GM23338 (cell line): ENCODE data around the gene CLEC2D. TPM values are rescaled to one million over a fixed set of nuclear protein-coding genes. Genes with fewer than 3 reads are reported as not detected.

Experiments used
- ATAC-seq: fragments of 200-7000 bp; cut with Tn5 transposase; 3 replicates; pipeline ENCODE4 v1.9.1; 2020
- DNase-seq: peaks from one replicate; pipeline ENCODE4 v3.0.0-alpha.2; 2015; ENCODE audit warnings: low spot score
- H2AFZ ChIP-seq: fragments of 200-600 bp; sonication (generic); 2 replicates; pipeline ENCODE4 v1.8.0; 2016; ENCODE audit warnings: antibody characterized with exemption, mild to moderate bottlenecking, moderate library complexity
- H3F3A ChIP-seq: fragments of 200-600 bp; sonication (generic); replicated peaks from 2 replicates; pipeline ENCODE4 v1.8.0; 2017; ENCODE audit warnings: antibody characterized with exemption, mixed run types, low read depth
- H3K27ac ChIP-seq: fragments of 200-600 bp; sonication (generic); 2 replicates; pipeline ENCODE4 v1.6.1; 2016; ENCODE audit warnings: low read depth
- H3K27me3 ChIP-seq: fragments of 200-600 bp; sonication (generic); 2 replicates; pipeline ENCODE4 v1.8.0; 2016; ENCODE audit warnings: mild to moderate bottlenecking, mixed run types, moderate library complexity; ENCODE audit not compliant: insufficient read depth
- H3K36me3 ChIP-seq: fragments of 200-600 bp; sonication (generic); 2 replicates; pipeline ENCODE4 v1.8.0; 2016; ENCODE audit warnings: mild to moderate bottlenecking; ENCODE audit not compliant: insufficient read depth
- H3K4me1 ChIP-seq: fragments of 200-600 bp; sonication (generic); 2 replicates; pipeline ENCODE4 v1.8.0; 2016; ENCODE audit warnings: mild to moderate bottlenecking, moderate library complexity; ENCODE audit not compliant: insufficient read depth
- H3K4me2 ChIP-seq: fragments of 200-600 bp; sonication (generic); 2 replicates; pipeline ENCODE4 v1.7.1; 2017; ENCODE audit warnings: mixed run types
- H3K4me3 ChIP-seq: fragments of 200-600 bp; sonication (generic); 2 replicates; pipeline ENCODE4 v1.6.1; 2016; ENCODE audit warnings: mixed run types
- H3K79me2 ChIP-seq: fragments of 200-600 bp; sonication (generic); replicated peaks from 2 replicates; pipeline ENCODE4 v1.8.0; 2017; ENCODE audit warnings: mild to moderate bottlenecking; ENCODE audit not compliant: insufficient read depth
- H3K9me2 ChIP-seq: fragments of 200-600 bp; sonication (generic); 2 replicates; pipeline ENCODE4 v1.8.0; 2017; ENCODE audit not compliant: insufficient read depth
- H4K20me1 ChIP-seq: fragments of 200-600 bp; sonication (generic); replicated peaks from 2 replicates; pipeline ENCODE4 v1.8.0; 2017; ENCODE audit warnings: mild to moderate bottlenecking; ENCODE audit not compliant: insufficient read depth
- H3K27ac Mint-ChIP-seq: 2 replicates; pipeline ENCODE4 v1.8.0; 2020; ENCODE audit warnings: inconsistent platforms, mild to moderate bottlenecking, moderate library complexity, mixed read lengths
- H3K27me3 Mint-ChIP-seq: 3 replicates; pipeline ENCODE4 v1.8.0; 2022; ENCODE audit warnings: low read depth, mild to moderate bottlenecking, moderate library complexity, mixed read lengths, inconsistent platforms; ENCODE audit not compliant: insufficient read depth, poor library complexity
- H3K36me3 Mint-ChIP-seq: 3 replicates; pipeline ENCODE4 v1.8.0; 2021; ENCODE audit warnings: low read depth, mild to moderate bottlenecking, inconsistent platforms, moderate library complexity, mixed read lengths
- H3K4me1 Mint-ChIP-seq: 3 replicates; pipeline ENCODE4 v1.8.0; 2020; ENCODE audit warnings: mild to moderate bottlenecking, inconsistent platforms, mixed read lengths
- H3K4me3 Mint-ChIP-seq: 3 replicates; pipeline ENCODE4 v1.8.0; 2021; ENCODE audit warnings: moderate library complexity, mild to moderate bottlenecking, inconsistent platforms, mixed read lengths
- H3K9me3 Mint-ChIP-seq: 3 replicates; pipeline ENCODE4 v1.8.0; 2020; ENCODE audit warnings: moderate library complexity, mild to moderate bottlenecking, inconsistent platforms, mixed read lengths
- CREB1 ChIP-seq: fragments of 250-450 bp; sonication (Bioruptor Pico); IDR thresholded peaks from 2 replicates; pipeline ENCODE4 v1.5.0; 2020; ENCODE audit warnings: low read depth, mild to moderate bottlenecking, moderate library complexity
- EZH2 ChIP-seq: fragments of 200-600 bp; sonication (generic); IDR thresholded peaks from one replicate; pipeline ENCODE4 v1.8.0; 2017; ENCODE audit warnings: antibody characterized with exemption, mild to moderate bottlenecking, low read depth; ENCODE audit not compliant: unreplicated experiment
- EZH2phosphoT487 ChIP-seq: fragments of 200-600 bp; sonication (generic); IDR thresholded peaks from one replicate; pipeline ENCODE4 v1.8.1; 2018; ENCODE audit warnings: antibody characterized with exemption; ENCODE audit not compliant: unreplicated experiment
- JUNB ChIP-seq: IDR thresholded peaks from one replicate; pipeline ENCODE4 v1.6.1; 2016; ENCODE audit warnings: antibody characterized with exemption; ENCODE audit not compliant: unreplicated experiment
- POLR2AphosphoS5 ChIP-seq: IDR thresholded peaks from 2 replicates; pipeline ENCODE4 v1.6.1; 2016; ENCODE audit warnings: antibody characterized with exemption, low read depth
- STAT1 ChIP-seq: IDR thresholded peaks from one replicate; pipeline ENCODE4 v1.6.1; 2016; ENCODE audit warnings: antibody characterized with exemption; ENCODE audit not compliant: unreplicated experiment
- ZNF114 ChIP-seq: fragments of 250-450 bp; sonication (Bioruptor Pico); IDR thresholded peaks from 2 replicates; pipeline ENCODE4 v1.5.0; 2020; ENCODE audit warnings: mild to moderate bottlenecking, moderate library complexity
- ZNF331 ChIP-seq: fragments of 250-450 bp; sonication (Bioruptor Pico); IDR thresholded peaks from 2 replicates; pipeline ENCODE4 v1.5.0; 2020; ENCODE audit warnings: low read depth, mild to moderate bottlenecking, moderate library complexity
- polyA plus RNA-seq: library from polyadenylated mRNA; unstranded; fragments of >200 nt; fragmentation: Nextera tagmentation; extraction: Ambion mirVana; gene quantifications from 2 replicates; pipeline ENCODE4 v1.2.1, GENCODE V29; 2016
- total RNA-seq: library from RNA; depleted of rRNA; stranded (reverse); fragments of >200 nt; shearing (Covaris generic); gene quantifications from 2 replicates; pipeline ENCODE4 v1.2.3, GENCODE V29; 2014
- TF ChIP-seq, protein P1 (sequence below): IDR thresholded peaks from one replicate; pipeline ENCODE4 v1.6.1; 2018; ENCODE audit warnings: antibody characterized with exemption; ENCODE audit not compliant: unreplicated experiment
- TF ChIP-seq, protein P2 (sequence below): IDR thresholded peaks from 2 replicates; pipeline ENCODE4 v1.6.1; 2016; ENCODE audit warnings: antibody characterized with exemption
- TF ChIP-seq, protein P3 (sequence below), 2 experiments: fragments of 200-600 bp in 1 of 2; sonication (generic) in 1 of 2; conservative IDR thresholded peaks; 2 replicates each; pipeline versions ENCODE4 v1.5.1 to v1.6.1; 2016 to 2017; ENCODE audit warnings: antibody characterized with exemption in 2 of 2, low read depth in 2 of 2, mild to moderate bottlenecking in 2 of 2, moderate library complexity in 1 of 2

Gene CLEC2D
- total and polyA plus RNA-seq, 2 experiments from 2014 or later, result 6.9 to 7.1 TPM

DNA sequence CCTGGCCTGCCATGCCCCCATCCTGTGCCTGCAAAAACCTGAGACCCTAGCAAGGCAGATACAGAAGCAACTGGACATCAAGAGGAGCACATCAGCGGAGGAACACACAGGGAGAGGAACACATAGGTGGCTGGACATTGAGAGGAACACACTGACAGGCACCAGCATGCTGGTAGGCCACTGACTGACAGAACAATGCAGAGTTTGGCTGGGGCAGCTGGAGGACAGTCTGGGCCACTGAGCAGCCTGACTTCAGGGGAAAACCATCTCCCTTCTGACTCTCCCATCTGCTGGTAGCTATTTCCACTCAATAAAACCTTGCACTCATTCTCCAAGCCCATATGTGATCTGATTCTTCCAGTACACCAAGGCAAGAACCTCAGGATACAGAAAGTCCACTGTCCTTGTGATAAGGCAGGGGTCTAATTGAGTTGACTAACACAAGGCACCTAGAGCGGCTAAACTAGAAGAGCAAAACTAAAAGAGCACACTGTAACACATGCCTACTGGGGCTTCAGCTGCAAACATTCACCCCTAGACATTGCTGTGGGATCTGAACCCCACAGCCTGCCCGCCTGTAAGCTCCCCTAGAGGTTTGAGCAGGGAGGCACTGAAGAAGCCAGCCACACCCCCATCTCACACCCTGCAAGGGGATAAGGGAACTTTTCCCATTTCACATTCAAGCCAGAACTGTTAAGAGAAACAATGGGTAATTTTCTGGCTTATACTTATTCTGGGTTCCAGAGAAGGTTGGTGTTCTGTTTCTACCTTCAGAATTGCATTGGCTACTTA is 41.3 kb downstream of the CLEC2D start:
- no peak for TF ChIP-seq ZNF331
- TF ChIP-seq POLR2AphosphoS5, result no peak
- TF ChIP-seq, protein P1, sequence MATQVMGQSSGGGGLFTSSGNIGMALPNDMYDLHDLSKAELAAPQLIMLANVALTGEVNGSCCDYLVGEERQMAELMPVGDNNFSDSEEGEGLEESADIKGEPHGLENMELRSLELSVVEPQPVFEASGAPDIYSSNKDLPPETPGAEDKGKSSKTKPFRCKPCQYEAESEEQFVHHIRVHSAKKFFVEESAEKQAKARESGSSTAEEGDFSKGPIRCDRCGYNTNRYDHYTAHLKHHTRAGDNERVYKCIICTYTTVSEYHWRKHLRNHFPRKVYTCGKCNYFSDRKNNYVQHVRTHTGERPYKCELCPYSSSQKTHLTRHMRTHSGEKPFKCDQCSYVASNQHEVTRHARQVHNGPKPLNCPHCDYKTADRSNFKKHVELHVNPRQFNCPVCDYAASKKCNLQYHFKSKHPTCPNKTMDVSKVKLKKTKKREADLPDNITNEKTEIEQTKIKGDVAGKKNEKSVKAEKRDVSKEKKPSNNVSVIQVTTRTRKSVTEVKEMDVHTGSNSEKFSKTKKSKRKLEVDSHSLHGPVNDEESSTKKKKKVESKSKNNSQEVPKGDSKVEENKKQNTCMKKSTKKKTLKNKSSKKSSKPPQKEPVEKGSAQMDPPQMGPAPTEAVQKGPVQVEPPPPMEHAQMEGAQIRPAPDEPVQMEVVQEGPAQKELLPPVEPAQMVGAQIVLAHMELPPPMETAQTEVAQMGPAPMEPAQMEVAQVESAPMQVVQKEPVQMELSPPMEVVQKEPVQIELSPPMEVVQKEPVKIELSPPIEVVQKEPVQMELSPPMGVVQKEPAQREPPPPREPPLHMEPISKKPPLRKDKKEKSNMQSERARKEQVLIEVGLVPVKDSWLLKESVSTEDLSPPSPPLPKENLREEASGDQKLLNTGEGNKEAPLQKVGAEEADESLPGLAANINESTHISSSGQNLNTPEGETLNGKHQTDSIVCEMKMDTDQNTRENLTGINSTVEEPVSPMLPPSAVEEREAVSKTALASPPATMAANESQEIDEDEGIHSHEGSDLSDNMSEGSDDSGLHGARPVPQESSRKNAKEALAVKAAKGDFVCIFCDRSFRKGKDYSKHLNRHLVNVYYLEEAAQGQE, result no peak
- no peak for TF ChIP-seq CREB1 (CRISPR knock-in tag)
- no peak for TF ChIP-seq EZH2
- TF ChIP-seq, protein P2, sequence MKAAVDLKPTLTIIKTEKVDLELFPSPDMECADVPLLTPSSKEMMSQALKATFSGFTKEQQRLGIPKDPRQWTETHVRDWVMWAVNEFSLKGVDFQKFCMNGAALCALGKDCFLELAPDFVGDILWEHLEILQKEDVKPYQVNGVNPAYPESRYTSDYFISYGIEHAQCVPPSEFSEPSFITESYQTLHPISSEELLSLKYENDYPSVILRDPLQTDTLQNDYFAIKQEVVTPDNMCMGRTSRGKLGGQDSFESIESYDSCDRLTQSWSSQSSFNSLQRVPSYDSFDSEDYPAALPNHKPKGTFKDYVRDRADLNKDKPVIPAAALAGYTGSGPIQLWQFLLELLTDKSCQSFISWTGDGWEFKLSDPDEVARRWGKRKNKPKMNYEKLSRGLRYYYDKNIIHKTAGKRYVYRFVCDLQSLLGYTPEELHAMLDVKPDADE, result no peak
- no peak for TF ChIP-seq STAT1
- TF ChIP-seq JUNB, result no peak
- H3K9me2 ChIP-seq, result no peaks in the 10 kb centered on the region; the same call in 1 of the 2 replicates
- H3K4me1 ChIP-seq, result peaks cover 6% of the 10 kb centered on the region; the same call in 1 of the 2 replicates
- H3K27me3 ChIP-seq, result no peaks in the 10 kb centered on the region
- H3K4me2 ChIP-seq, result no peak overlapping the region
- H3F3A ChIP-seq, result no peaks in the 10 kb centered on the region
- H4K20me1 ChIP-seq, result no peaks in the 10 kb centered on the region
- Mint-ChIP-seq H3K4me3 (no peak overlapping the region), H3K36me3 (no peaks in the 10 kb centered on the region), H3K27me3 (peaks cover 3% of the 10 kb centered on the region), H3K9me3 (peaks cover 3% of the 10 kb centered on the region; the same call in 1 of the 3 replicates), H3K4me1 (peaks cover 10% of the 10 kb centered on the region), H3K27ac (no peak overlapping the region)
- peak; percentile 78 for ATAC-seq
- H3K4me3 ChIP-seq, result no peak overlapping the region
- peak overlapping the region; percentile 79 for H2AFZ ChIP-seq
- DNase-seq, result peak; percentile 16
- H3K36me3 ChIP-seq, result no peaks in the 10 kb centered on the region
- H3K27ac ChIP-seq, result no peak overlapping the region
- H3K79me2 ChIP-seq, result no peaks in the 10 kb centered on the region

DNA sequence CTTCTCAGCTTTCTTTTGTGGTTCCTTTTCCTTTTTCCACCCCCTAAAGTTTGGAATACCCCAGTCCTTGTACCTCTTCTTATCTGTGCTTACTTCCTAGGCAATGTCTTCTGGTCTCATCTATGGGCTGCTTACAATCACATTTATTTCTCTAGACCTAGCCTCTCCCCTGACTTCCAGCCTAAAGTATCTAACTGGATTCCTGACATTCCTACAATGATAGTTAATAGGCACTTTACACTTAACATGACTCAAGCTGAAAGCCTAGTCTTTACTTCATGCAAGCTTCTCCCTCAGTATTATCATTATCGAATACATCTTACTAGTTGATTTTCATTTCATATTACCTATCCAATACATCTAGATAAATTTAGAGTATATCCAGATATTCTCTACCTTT is 42.2 kb downstream of the CLEC2D start:
- H3K4me1 Mint-ChIP-seq, result peaks cover 10% of the 10 kb centered on the region
- DNase-seq, result peak; percentile 44
- Histone ChIP-seq H3K27me3 (no peaks in the 10 kb centered on the region), H3K4me1 (peaks cover 6% of the 10 kb centered on the region; the same call in 1 of the 2 replicates), H3F3A (no peaks in the 10 kb centered on the region), H4K20me1 (no peaks in the 10 kb centered on the region), H3K9me2 (no peaks in the 10 kb centered on the region; the same call in 1 of the 2 replicates), H3K79me2 (no peaks in the 10 kb centered on the region), H3K27ac (no peak overlapping the region), H3K4me2 (no peak overlapping the region), H3K36me3 (no peaks in the 10 kb centered on the region), H2AFZ (no peak overlapping the region), H3K4me3 (no peak overlapping the region)
- H3K27ac Mint-ChIP-seq, result no peak overlapping the region
- H3K4me3 Mint-ChIP-seq, result no peak overlapping the region
- H3K9me3 Mint-ChIP-seq, result no peaks in the 10 kb centered on the region
- peak; percentile 25; the same call in 2 of the 3 replicates for ATAC-seq
- TF ChIP-seq EZH2, result no peak
- TF ChIP-seq, protein P3, sequence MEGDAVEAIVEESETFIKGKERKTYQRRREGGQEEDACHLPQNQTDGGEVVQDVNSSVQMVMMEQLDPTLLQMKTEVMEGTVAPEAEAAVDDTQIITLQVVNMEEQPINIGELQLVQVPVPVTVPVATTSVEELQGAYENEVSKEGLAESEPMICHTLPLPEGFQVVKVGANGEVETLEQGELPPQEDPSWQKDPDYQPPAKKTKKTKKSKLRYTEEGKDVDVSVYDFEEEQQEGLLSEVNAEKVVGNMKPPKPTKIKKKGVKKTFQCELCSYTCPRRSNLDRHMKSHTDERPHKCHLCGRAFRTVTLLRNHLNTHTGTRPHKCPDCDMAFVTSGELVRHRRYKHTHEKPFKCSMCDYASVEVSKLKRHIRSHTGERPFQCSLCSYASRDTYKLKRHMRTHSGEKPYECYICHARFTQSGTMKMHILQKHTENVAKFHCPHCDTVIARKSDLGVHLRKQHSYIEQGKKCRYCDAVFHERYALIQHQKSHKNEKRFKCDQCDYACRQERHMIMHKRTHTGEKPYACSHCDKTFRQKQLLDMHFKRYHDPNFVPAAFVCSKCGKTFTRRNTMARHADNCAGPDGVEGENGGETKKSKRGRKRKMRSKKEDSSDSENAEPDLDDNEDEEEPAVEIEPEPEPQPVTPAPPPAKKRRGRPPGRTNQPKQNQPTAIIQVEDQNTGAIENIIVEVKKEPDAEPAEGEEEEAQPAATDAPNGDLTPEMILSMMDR (conservative IDR thresholded peaks at IDR 0.05; ENCODE audit: low read depth in 2 of 2), result no peak
- TF ChIP-seq, protein P1, result no peak
- TF ChIP-seq POLR2AphosphoS5, result no peak
- no peak for TF ChIP-seq EZH2phosphoT487
- TF ChIP-seq ZNF331, result no peak
- TF ChIP-seq STAT1, result no peak
- TF ChIP-seq, protein P2, result no peak
- no peak for TF ChIP-seq ZNF114
- H3K27me3 Mint-ChIP-seq, result peaks cover 3% of the 10 kb centered on the region
- no peaks in the 10 kb centered on the region for H3K36me3 Mint-ChIP-seq
